Caco-2 (cell line): Measurements from ENCODE around the gene UCHL3. TPM values are rescaled to one million over a fixed set of nuclear protein-coding genes. Genes with fewer than 3 reads are reported as not detected.

Source experiments
- BruUV-seq: library from RNA; stranded (reverse); fragments of 400-500 nt; replicated peaks from 2 replicates; lab custom pipeline; 2021; lab: Mats Ljungman, UMichigan
- CTCF ChIA-PET: fragments of 300-600 bp; sonication (Branson Sonifier 250); formaldehyde crosslinking; loops from one replicate; lab custom pipeline; 2022; ENCODE audit warnings: antibody characterized with exemption; lab: Charles Lee
- POLR2A ChIA-PET: fragments of 300-600 bp; sonication (Branson Sonifier 250); formaldehyde crosslinking; loops from one replicate; lab custom pipeline; 2022; ENCODE audit warnings: antibody characterized with exemption; lab: Charles Lee
- DNase-seq, 2 experiments: peaks; one replicate each; pipeline versions ENCODE4 v3.0.0 to v3.0.0-alpha.2; 2020 to 2022
- H3K27me3 ChIP-seq: replicated peaks from 2 replicates; pipeline ENCODE4 v1.6.0; 2011; ENCODE audit warnings: low read length; ENCODE audit not compliant: control insufficient read depth, insufficient read depth
- H3K36me3 ChIP-seq: 2 replicates; pipeline ENCODE4 v1.5.1; 2011; ENCODE audit warnings: low read length; ENCODE audit not compliant: control insufficient read depth, insufficient read depth
- H3K4me1 ChIP-seq: fragments of 250-450 bp; sonication (Bioruptor Pico); 2 replicates; pipeline ENCODE4 v1.5.1; 2020; ENCODE audit warnings: mild to moderate bottlenecking
- H3K4me3 ChIP-seq: 2 replicates; pipeline ENCODE4 v1.5.1; 2011; ENCODE audit warnings: low read depth, mild to moderate bottlenecking, control low read depth, low read length
- H3K9me3 ChIP-seq: fragments of 250-450 bp; sonication (Bioruptor Pico); 2 replicates; pipeline ENCODE4 v1.5.1; 2020; ENCODE audit warnings: mild to moderate bottlenecking, moderate library complexity
- H3K27ac Mint-ChIP-seq: one replicate; pipeline ENCODE4 v1.8.0; 2022; ENCODE audit warnings: mixed read lengths; ENCODE audit not compliant: unreplicated experiment
- H3K27me3 Mint-ChIP-seq: one replicate; pipeline ENCODE4 v1.8.0; 2022; ENCODE audit warnings: mixed read lengths; ENCODE audit not compliant: insufficient read depth, unreplicated experiment
- H3K36me3 Mint-ChIP-seq: one replicate; pipeline ENCODE4 v1.8.0; 2022; ENCODE audit warnings: mild to moderate bottlenecking, mixed read lengths; ENCODE audit not compliant: insufficient read depth, unreplicated experiment
- H3K4me1 Mint-ChIP-seq: one replicate; pipeline ENCODE4 v1.8.0; 2022; ENCODE audit warnings: low read depth, mixed read lengths; ENCODE audit not compliant: unreplicated experiment
- H3K4me3 Mint-ChIP-seq: one replicate; pipeline ENCODE4 v1.8.0; 2022; ENCODE audit warnings: mild to moderate bottlenecking, moderate library complexity, mixed read lengths; ENCODE audit not compliant: unreplicated experiment
- H3K9me3 Mint-ChIP-seq: one replicate; pipeline ENCODE4 v1.8.0; 2022; ENCODE audit warnings: mixed read lengths; ENCODE audit not compliant: unreplicated experiment
- CTCF ChIP-seq, 2 experiments: fragments of 200-600 bp in 1 of 2; IDR thresholded peaks; 1 replicate in 1 of 2; 2 replicates in 1 of 2; pipeline versions ENCODE4 v1.5.1 to v1.8.0; 2011 to 2022; ENCODE audit warnings: antibody characterized with exemption in 1 of 2, control low read depth in 1 of 2, inconsistent platforms in 1 of 2, low read depth in 1 of 2, low read length in 1 of 2, mild to moderate bottlenecking in 1 of 2, moderate library complexity in 1 of 2; ENCODE audit not compliant: insufficient read depth in 1 of 2, severe bottlenecking in 1 of 2, unreplicated experiment in 1 of 2
- intact Hi-C: fragments of 100-400 bp; cut with micrococcal nuclease; formaldehyde crosslinking; loops from one replicate; pipeline ENCODE4 v1.10.0; 2022; ENCODE audit not compliant: unreplicated experiment
- total RNA-seq: library from RNA; stranded (reverse); gene quantifications from 2 replicates; pipeline ENCODE4 v1.2.3, GENCODE V29; 2022

UCHL3 gene
- total RNA-seq, 1 experiment from 2014 or later = 122 TPM

DNA sequence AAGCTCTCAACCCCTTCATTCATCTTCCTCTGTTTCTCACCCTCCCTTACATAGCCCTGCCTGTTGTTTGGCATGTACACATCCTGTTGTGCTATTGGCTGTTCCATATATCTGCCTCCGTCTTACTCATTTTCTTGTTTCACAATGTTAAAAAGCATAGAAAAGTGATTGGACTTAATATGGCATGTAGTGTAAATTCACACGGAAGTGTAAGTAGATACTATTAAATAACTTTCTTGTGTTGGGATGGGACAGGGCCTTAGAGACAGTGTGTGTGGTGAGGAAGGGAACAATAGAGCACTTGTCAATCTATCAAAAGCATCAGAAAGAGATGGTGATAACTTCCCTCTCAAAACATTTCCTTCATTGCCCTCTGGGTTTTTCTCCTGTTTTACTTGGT is 98.9 kb downstream of the UCHL3 start:
- ChIA-PET CTCF (no interaction called here), POLR2A (no interaction called here)
- no peak for TF ChIP-seq CTCF (IDR thresholded peaks at IDR 0.05; ENCODE audit: insufficient read depth in 1 of 2, low read depth in 1 of 2, low read length in 1 of 2, severe bottlenecking in 1 of 2, unreplicated experiment in 1 of 2)
- Histone ChIP-seq H3K36me3 (no peaks in the 10 kb centered on the region), H3K4me3 (no peak overlapping the region), H3K27me3 (no peaks in the 10 kb centered on the region), H3K9me3 (no peaks in the 10 kb centered on the region), H3K4me1 (no peaks in the 10 kb centered on the region)
- no peaks in the 10 kb centered on the region for H3K9me3 Mint-ChIP-seq
- H3K4me3 Mint-ChIP-seq = no peak overlapping the region
- no peak for DNase-seq
- no peak overlapping the region for H3K27ac Mint-ChIP-seq
- intact Hi-C loops = no loop called here
- peaks cover 7% of the 10 kb centered on the region for H3K4me1 Mint-ChIP-seq
- no peaks in the 10 kb centered on the region for H3K27me3 Mint-ChIP-seq
- BruUV-seq = no TSS peak
- peaks cover 6% of the 10 kb centered on the region for H3K36me3 Mint-ChIP-seq

DNA sequence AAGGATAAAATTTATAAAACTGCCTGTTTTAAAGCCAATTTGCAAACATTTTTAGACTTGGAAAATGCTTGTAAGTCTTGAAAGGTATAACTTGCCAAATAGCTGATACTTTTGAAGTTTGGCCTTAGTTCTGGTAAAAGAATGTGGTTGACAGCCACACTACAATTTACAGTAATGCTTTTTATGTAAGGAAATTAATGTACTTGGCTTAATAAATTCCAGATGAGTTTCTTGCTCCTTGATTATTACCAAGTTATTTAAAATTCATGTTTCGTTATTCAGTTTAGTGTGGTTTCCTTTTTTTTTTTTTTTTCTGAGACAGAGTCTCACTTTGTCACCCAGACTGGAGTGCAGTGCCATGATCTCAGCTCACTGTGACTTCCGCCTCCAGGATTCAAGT is 101.4 kb downstream of the UCHL3 start:
- no TSS peak for BruUV-seq
- intact Hi-C loops = no loop called here
- CTCF ChIA-PET = no interaction called here
- H3K4me1 Mint-ChIP-seq = peaks cover 7% of the 10 kb centered on the region
- no peaks in the 10 kb centered on the region for H3K9me3 ChIP-seq
- no peak for TF ChIP-seq CTCF (IDR thresholded peaks at IDR 0.05; ENCODE audit: insufficient read depth in 1 of 2, low read depth in 1 of 2, low read length in 1 of 2, severe bottlenecking in 1 of 2, unreplicated experiment in 1 of 2)
- H3K36me3 Mint-ChIP-seq = peaks cover 6% of the 10 kb centered on the region
- H3K9me3 Mint-ChIP-seq = no peaks in the 10 kb centered on the region
- H3K4me3 Mint-ChIP-seq = no peak overlapping the region
- no peak overlapping the region for H3K4me3 ChIP-seq
- no peaks in the 10 kb centered on the region for H3K27me3 ChIP-seq
- POLR2A ChIA-PET = no interaction called here
- H3K36me3 ChIP-seq = no peaks in the 10 kb centered on the region
- no peaks in the 10 kb centered on the region for H3K4me1 ChIP-seq
- no peak overlapping the region for H3K27ac Mint-ChIP-seq
- H3K27me3 Mint-ChIP-seq = no peaks in the 10 kb centered on the region
- DNase-seq = no peak

DNA sequence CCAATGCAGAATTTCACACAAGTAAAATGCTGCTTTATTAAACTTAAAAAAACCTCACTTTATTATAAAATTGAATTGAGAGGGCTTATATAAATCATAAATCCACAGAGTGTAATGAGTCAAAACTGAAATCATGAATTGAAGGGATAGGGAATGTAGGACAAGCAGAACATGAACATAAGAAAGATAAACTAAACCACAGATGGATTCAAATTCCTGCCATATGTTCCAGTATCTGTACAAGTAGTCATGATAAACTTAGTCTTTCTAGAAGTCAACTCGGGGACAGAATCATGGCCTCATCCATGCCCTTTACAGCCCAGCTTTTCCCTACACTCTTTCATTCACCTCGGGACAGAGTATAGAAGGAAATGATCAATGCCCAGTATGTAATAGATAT is 103.1 kb downstream of the UCHL3 start:
- no TSS peak for BruUV-seq
- POLR2A ChIA-PET = no interaction called here
- no peaks in the 10 kb centered on the region for H3K27me3 ChIP-seq
- intact Hi-C loops = no loop called here
- H3K9me3 ChIP-seq = no peaks in the 10 kb centered on the region
- CTCF ChIA-PET = no interaction called here
- H3K27me3 Mint-ChIP-seq = no peaks in the 10 kb centered on the region
- peaks cover 7% of the 10 kb centered on the region for H3K4me1 Mint-ChIP-seq
- no peak overlapping the region for H3K4me3 Mint-ChIP-seq
- H3K36me3 Mint-ChIP-seq = peaks cover 6% of the 10 kb centered on the region
- no peaks in the 10 kb centered on the region for H3K36me3 ChIP-seq
- H3K4me3 ChIP-seq = no peak overlapping the region
- no peak for DNase-seq
- H3K4me1 ChIP-seq = no peaks in the 10 kb centered on the region
- no peak overlapping the region for H3K27ac Mint-ChIP-seq
- H3K9me3 Mint-ChIP-seq = no peaks in the 10 kb centered on the region
- TF ChIP-seq CTCF (IDR thresholded peaks at IDR 0.05; ENCODE audit: insufficient read depth in 1 of 2, low read depth in 1 of 2, low read length in 1 of 2, severe bottlenecking in 1 of 2, unreplicated experiment in 1 of 2) = no peak

Other genes with a start within 250 kb of the UCHL3 start
- 177 and 194 TPM in 2 replicates for gene TBC1D4, start 67.6 kb upstream of the UCHL3 start, total RNA-seq
- gene COMMD6, start 11.9 kb upstream of the UCHL3 start, total RNA-seq = 101 and 104 TPM in 2 replicates
- 209 and 230 TPM in 2 replicates for gene LMO7, start 86.5 kb downstream of the UCHL3 start, total RNA-seq